A549 (cell line): ENCODE data around the gene MLST8. TPM values are rescaled to one million over a fixed set of nuclear protein-coding genes. Genes with fewer than 3 reads are reported as not detected.

Source experiments
- ATAC-seq, 2 experiments: fragments of 200-7000 bp in 1 of 2; fragments of >200 bp in 1 of 2; cut with Nextera tagmentation in 1 of 2; cut with Tn5 transposase in 1 of 2; 3 replicates each; pipeline versions ENCODE4 v1.8.0 to v1.9.1; 2018 to 2020; ENCODE audit warnings: mild to moderate bottlenecking in 1 of 2, moderate library complexity in 1 of 2
- CTCF ChIA-PET: fragments of 300-600 bp; sonication (Branson Sonifier 250); formaldehyde crosslinking; extraction: SDS; loops from one replicate; lab custom pipeline; 2021; ENCODE audit warnings: antibody characterized with exemption, inconsistent platforms; lab: Yijun Ruan, JAX
- POLR2A ChIA-PET: fragments of 350-600 bp; formaldehyde crosslinking; extraction: SDS; loops from one replicate; lab custom pipeline; 2021; ENCODE audit warnings: antibody characterized with exemption, inconsistent platforms; lab: Yijun Ruan, JAX
- DNase-seq, 2 experiments: peaks; one replicate each; pipeline versions ENCODE4 v3.0.0 to v3.0.0-alpha.2; 2011 to 2016; ENCODE audit warnings: low read depth in 1 of 2, low spot score in 1 of 2
- FAIRE-seq: peaks from 2 replicates; lab custom pipeline; 2011; peaks lifted over from hg19 to GRCh38; lab: Jason Lieb, UNC
- H3K27ac ChIP-seq, 2 experiments: fragments of >200 bp; sonication (Bioruptor Twin); formaldehyde crosslinking; 3 replicates each; pipeline ENCODE4 v1.5.1; 2016 to 2017
- H3K4me1 ChIP-seq: fragments of >200 bp; sonication (Bioruptor Twin); formaldehyde crosslinking; 3 replicates; pipeline ENCODE4 v1.6.1; 2016
- H3K4me2 ChIP-seq: fragments of >200 bp; sonication (Bioruptor Twin); formaldehyde crosslinking; 3 replicates; pipeline ENCODE4 v1.6.1; 2016
- H3K4me3 ChIP-seq: fragments of >200 bp; sonication (Bioruptor Twin); formaldehyde crosslinking; 3 replicates; pipeline ENCODE4 v1.5.1; 2016
- H3K9me3 ChIP-seq: fragments of >200 bp; sonication (Bioruptor Twin); formaldehyde crosslinking; 3 replicates; pipeline ENCODE4 v1.6.1; 2016
- CBX8 ChIP-seq: fragments of 200-600 bp; sonication (generic); IDR thresholded peaks from 2 replicates; pipeline ENCODE4 v1.6.1; 2016
- CHD4 ChIP-seq: fragments of 200-600 bp; sonication (generic); IDR thresholded peaks from 2 replicates; pipeline ENCODE4 v1.6.1; 2016; ENCODE audit warnings: antibody characterized with exemption, mild to moderate bottlenecking, borderline replicate concordance
- EHF ChIP-seq: fragments of 250-450 bp; sonication (Bioruptor Pico); IDR thresholded peaks from 2 replicates; pipeline ENCODE4 v1.5.0; 2020; ENCODE audit warnings: mild to moderate bottlenecking
- FOSL2 ChIP-seq, 2 experiments: fragments of 450-650 bp in 1 of 2; fragments of >200 bp in 1 of 2; sonication (Bioruptor Twin) in 1 of 2; formaldehyde crosslinking; IDR thresholded peaks; 2 replicates each; pipeline versions ENCODE4 v1.5.0 to v1.6.1; 2016 to 2020; ENCODE audit warnings: mild to moderate bottlenecking in 1 of 2, moderate library complexity in 1 of 2
- FOXS1 ChIP-seq: fragments of 250-450 bp; sonication (Bioruptor Pico); IDR thresholded peaks from 2 replicates; pipeline ENCODE4 v1.5.0; 2020; ENCODE audit warnings: mild to moderate bottlenecking, moderate library complexity
- GATA3 ChIP-seq: IDR thresholded peaks from 2 replicates; pipeline ENCODE4 v1.6.1; 2012; ENCODE audit warnings: borderline replicate concordance
- HDAC2 ChIP-seq: fragments of 200-600 bp; sonication (generic); IDR thresholded peaks from 2 replicates; pipeline ENCODE4 v1.6.1; 2016
- JUNB ChIP-seq: fragments of >200 bp; sonication (Bioruptor Twin); formaldehyde crosslinking; IDR thresholded peaks from 2 replicates; pipeline ENCODE4 v1.6.1; 2016
- KDM5A ChIP-seq: fragments of 200-600 bp; sonication (generic); IDR thresholded peaks from 2 replicates; pipeline ENCODE4 v1.6.1; 2016; ENCODE audit warnings: antibody characterized with exemption, mild to moderate bottlenecking
- MAZ ChIP-seq: fragments of 150-350 bp; IDR thresholded peaks from 2 replicates; pipeline ENCODE4 v1.6.1; 2014; ENCODE audit warnings: antibody characterized with exemption, low read depth, low read length, borderline replicate concordance
- PHF8 ChIP-seq: fragments of 200-600 bp; sonication (generic); IDR thresholded peaks from 2 replicates; pipeline ENCODE4 v1.6.1; 2016; ENCODE audit warnings: low read depth, mild to moderate bottlenecking, antibody characterized with exemption, moderate library complexity, borderline replicate concordance
- RAD21 ChIP-seq, 2 experiments: fragments of >200 bp in 1 of 2; sonication (Bioruptor Twin) in 1 of 2; formaldehyde crosslinking in 1 of 2; IDR thresholded peaks in 1 of 2; conservative IDR thresholded peaks in 1 of 2; 2 replicates in 1 of 2; 3 replicates in 1 of 2; pipeline ENCODE4 v1.6.1; 2012 to 2018; ENCODE audit warnings: inconsistent platforms in 1 of 2
- RARB ChIP-seq: fragments of 250-450 bp; sonication (Bioruptor Pico); IDR thresholded peaks from 2 replicates; pipeline ENCODE4 v1.8.0; 2021; ENCODE audit warnings: mild to moderate bottlenecking, moderate library complexity
- RNF2 ChIP-seq: fragments of 200-600 bp; sonication (generic); IDR thresholded peaks from 2 replicates; pipeline ENCODE4 v1.6.1; 2016; ENCODE audit warnings: low read depth, mild to moderate bottlenecking, antibody characterized with exemption, moderate library complexity, borderline replicate concordance
- SMC3 ChIP-seq: fragments of >200 bp; sonication (Bioruptor Twin); formaldehyde crosslinking; IDR thresholded peaks from 3 replicates; pipeline ENCODE4 v1.6.1; 2018; ENCODE audit warnings: inconsistent platforms
- ZC3H11A ChIP-seq: fragments of 450-650 bp; IDR thresholded peaks from 2 replicates; pipeline ENCODE4 v1.6.1; 2014; ENCODE audit warnings: antibody characterized with exemption, mild to moderate bottlenecking
- ZSCAN20 ChIP-seq: fragments of 250-450 bp; sonication (Bioruptor Pico); IDR thresholded peaks from 2 replicates; pipeline ENCODE4 v1.8.0; 2022; ENCODE audit warnings: mild to moderate bottlenecking, moderate library complexity
- WGBS: methylation state at CpG from one replicate; pipeline ENCODE4 v1.1.6; 2017; ENCODE audit errors: missing lambda C conversion rate; 5-methylcytosine and 5-hydroxymethylcytosine counted together
- polyA plus RNA-seq, 4 experiments: library from polyadenylated mRNA; depleted of rRNA in 3 of 4; stranded (reverse); fragments of >200 nt; fragmentation: RNase III in 1 of 4; extraction: RNeasy Plus Mini Kit Qiagen cat#74134 plus additional on column Dnase treatment in 1 of 4; gene quantifications; 2 replicates in 3 of 4; 3 replicates in 1 of 4; pipeline ENCODE4 v1.2.3, GENCODE V29; 2011 to 2017
- TF ChIP-seq, protein P1 (sequence below): IDR thresholded peaks from 2 replicates; pipeline ENCODE4 v1.6.1; 2012; ENCODE audit warnings: low read depth, borderline replicate concordance
- TF ChIP-seq, protein P2 (sequence below): fragments of 250-450 bp; sonication (Bioruptor Pico); IDR thresholded peaks from 2 replicates; pipeline ENCODE4 v1.5.0; 2021; ENCODE audit warnings: mild to moderate bottlenecking, moderate library complexity, borderline replicate concordance
- TF ChIP-seq, protein P3 (sequence below): fragments of >200 bp; sonication (Bioruptor Twin); formaldehyde crosslinking; IDR thresholded peaks from 3 replicates; pipeline ENCODE4 v1.6.1; 2016
- TF ChIP-seq, protein P4 (sequence below): fragments of 200-600 bp; sonication (generic); IDR thresholded peaks from 2 replicates; pipeline ENCODE4 v1.6.1; 2016; ENCODE audit warnings: antibody characterized with exemption, mild to moderate bottlenecking, moderate library complexity
- TF ChIP-seq, protein P5 (sequence below): fragments of >200 bp; sonication (Bioruptor Twin); formaldehyde crosslinking; IDR thresholded peaks from 2 replicates; pipeline ENCODE4 v1.6.1; 2016

MLST8 gene
- polyA plus RNA-seq, 2 of the 4 experiments (the other 2 are of a cell fraction): 46.8 to 53.9 TPM

DNA sequence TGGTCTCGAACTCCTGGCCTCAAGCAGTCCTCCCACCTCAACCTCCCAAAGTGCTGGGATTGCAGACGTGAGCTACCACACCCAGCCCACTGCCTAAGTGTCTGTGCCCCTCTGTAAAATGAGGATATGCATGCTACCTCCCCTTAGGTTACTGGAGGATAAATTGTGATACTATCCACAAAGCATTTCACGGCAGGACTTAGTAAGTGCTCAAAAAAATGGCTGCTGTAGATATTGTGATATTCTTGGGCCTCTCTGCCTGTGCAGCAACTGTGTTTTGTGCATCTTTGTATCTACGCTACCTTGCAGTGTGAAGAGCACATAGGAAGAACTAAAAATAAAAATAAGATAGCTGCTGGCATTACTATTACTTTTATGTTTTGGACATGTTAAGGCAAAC is 7.0 kb upstream of the MLST8 start:
- Histone ChIP-seq H3K4me3 (no peak overlapping the region), H3K9me3 (no peaks in the 10 kb centered on the region), H3K4me2 (no peak overlapping the region), H3K27ac (0 out of 6 replicates have a peak overlapping the region, but pooled peaks of 1 of the 2 experiments have one; percentile 6), H3K4me1 (peaks cover 18% of the 10 kb centered on the region)
- ChIA-PET POLR2A (interaction anchor here (1.0 to 1.5 kb wide), 2 partner anchors 43 to 53 kb away, joined by 3 read pairs; partner anchors contain the start of genes ECI1 and TRAF7), CTCF (interaction anchor here (5.0 kb wide), 1 partner anchor 53 kb away, joined by 33 read pairs; the partner anchor contains the start of gene ECI1)
- WGBS: 72% methylated on average over 4 of the region's 4 CpGs
- FAIRE-seq: no peak
- ATAC-seq: no peak
- no peak for TF ChIP-seq MAZ
- no peak for TF ChIP-seq KDM5A
- TF ChIP-seq RARB: no peak
- no peak for TF ChIP-seq SMC3
- TF ChIP-seq JUNB: no peak
- no peak for TF ChIP-seq ZC3H11A
- TF ChIP-seq, protein P1, sequence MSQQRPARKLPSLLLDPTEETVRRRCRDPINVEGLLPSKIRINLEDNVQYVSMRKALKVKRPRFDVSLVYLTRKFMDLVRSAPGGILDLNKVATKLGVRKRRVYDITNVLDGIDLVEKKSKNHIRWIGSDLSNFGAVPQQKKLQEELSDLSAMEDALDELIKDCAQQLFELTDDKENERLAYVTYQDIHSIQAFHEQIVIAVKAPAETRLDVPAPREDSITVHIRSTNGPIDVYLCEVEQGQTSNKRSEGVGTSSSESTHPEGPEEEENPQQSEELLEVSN: no peak
- TF ChIP-seq, protein P2, sequence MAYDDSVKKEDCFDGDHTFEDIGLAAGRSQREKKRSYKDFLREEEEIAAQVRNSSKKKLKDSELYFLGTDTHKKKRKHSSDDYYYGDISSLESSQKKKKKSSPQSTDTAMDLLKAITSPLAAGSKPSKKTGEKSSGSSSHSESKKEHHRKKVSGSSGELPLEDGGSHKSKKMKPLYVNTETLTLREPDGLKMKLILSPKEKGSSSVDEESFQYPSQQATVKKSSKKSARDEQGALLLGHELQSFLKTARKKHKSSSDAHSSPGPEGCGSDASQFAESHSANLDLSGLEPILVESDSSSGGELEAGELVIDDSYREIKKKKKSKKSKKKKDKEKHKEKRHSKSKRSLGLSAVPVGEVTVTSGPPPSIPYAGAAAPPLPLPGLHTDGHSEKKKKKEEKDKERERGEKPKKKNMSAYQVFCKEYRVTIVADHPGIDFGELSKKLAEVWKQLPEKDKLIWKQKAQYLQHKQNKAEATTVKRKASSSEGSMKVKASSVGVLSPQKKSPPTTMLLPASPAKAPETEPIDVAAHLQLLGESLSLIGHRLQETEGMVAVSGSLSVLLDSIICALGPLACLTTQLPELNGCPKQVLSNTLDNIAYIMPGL (CRISPR knock-in tag): no peak
- TF ChIP-seq, protein P3, sequence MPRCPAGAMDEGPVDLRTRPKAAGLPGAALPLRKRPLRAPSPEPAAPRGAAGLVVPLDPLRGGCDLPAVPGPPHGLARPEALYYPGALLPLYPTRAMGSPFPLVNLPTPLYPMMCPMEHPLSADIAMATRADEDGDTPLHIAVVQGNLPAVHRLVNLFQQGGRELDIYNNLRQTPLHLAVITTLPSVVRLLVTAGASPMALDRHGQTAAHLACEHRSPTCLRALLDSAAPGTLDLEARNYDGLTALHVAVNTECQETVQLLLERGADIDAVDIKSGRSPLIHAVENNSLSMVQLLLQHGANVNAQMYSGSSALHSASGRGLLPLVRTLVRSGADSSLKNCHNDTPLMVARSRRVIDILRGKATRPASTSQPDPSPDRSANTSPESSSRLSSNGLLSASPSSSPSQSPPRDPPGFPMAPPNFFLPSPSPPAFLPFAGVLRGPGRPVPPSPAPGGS: no peak
- TF ChIP-seq EHF: no peak
- TF ChIP-seq, protein P4, sequence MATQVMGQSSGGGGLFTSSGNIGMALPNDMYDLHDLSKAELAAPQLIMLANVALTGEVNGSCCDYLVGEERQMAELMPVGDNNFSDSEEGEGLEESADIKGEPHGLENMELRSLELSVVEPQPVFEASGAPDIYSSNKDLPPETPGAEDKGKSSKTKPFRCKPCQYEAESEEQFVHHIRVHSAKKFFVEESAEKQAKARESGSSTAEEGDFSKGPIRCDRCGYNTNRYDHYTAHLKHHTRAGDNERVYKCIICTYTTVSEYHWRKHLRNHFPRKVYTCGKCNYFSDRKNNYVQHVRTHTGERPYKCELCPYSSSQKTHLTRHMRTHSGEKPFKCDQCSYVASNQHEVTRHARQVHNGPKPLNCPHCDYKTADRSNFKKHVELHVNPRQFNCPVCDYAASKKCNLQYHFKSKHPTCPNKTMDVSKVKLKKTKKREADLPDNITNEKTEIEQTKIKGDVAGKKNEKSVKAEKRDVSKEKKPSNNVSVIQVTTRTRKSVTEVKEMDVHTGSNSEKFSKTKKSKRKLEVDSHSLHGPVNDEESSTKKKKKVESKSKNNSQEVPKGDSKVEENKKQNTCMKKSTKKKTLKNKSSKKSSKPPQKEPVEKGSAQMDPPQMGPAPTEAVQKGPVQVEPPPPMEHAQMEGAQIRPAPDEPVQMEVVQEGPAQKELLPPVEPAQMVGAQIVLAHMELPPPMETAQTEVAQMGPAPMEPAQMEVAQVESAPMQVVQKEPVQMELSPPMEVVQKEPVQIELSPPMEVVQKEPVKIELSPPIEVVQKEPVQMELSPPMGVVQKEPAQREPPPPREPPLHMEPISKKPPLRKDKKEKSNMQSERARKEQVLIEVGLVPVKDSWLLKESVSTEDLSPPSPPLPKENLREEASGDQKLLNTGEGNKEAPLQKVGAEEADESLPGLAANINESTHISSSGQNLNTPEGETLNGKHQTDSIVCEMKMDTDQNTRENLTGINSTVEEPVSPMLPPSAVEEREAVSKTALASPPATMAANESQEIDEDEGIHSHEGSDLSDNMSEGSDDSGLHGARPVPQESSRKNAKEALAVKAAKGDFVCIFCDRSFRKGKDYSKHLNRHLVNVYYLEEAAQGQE: no peak
- no peak for TF ChIP-seq FOSL2 (IDR thresholded peaks at IDR 0.05)
- TF ChIP-seq FOSL2 (CRISPR knock-in tag; IDR thresholded peaks at IDR 0.05): no peak
- TF ChIP-seq CHD4: no peak
- TF ChIP-seq, protein P5, sequence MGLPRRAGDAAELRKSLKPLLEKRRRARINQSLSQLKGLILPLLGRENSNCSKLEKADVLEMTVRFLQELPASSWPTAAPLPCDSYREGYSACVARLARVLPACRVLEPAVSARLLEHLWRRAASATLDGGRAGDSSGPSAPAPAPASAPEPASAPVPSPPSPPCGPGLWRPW: no peak
- no peak for TF ChIP-seq FOXS1 (CRISPR knock-in tag)
- TF ChIP-seq RAD21 (conservative IDR thresholded peaks at IDR 0.05 in 1 of 2, IDR thresholded peaks at IDR 0.05 in 1 of 2): no peak
- no peak for DNase-seq

DNA sequence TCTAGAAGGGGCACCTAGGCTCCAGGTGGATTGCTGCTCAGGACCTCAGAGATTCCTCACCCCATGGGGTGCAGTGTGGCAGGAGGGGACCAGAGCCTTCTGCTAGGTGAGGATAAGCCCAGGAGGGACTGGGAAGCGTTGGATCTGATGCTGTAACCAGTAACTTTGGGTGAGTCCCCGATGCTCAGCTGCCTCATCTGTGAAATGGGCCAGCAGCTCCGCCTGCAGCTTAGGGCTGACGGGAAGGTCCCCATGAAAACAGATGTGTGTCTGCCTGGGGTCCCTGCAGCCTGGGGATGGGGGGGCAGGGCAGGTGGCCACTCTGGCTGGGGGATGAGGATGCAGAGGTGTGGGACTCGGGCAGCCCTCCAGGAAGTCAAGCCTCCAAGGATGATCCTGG is 6.2 kb upstream of the MLST8 start:
- POLR2A ChIA-PET: interaction anchor here (1.0 to 1.8 kb wide), 2 partner anchors 44 to 52 kb away, joined by 3 to 4 read pairs; partner anchors contain the start of genes ECI1 and TRAF7
- H3K4me3 ChIP-seq: no peak overlapping the region
- no peak overlapping the region for H3K27ac ChIP-seq
- WGBS: 86% methylated on average over 1 of the region's 5 CpGs
- H3K4me1 ChIP-seq: peaks cover 17% of the 10 kb centered on the region
- FAIRE-seq: no peak
- no peak for ATAC-seq
- CTCF ChIA-PET: interaction anchor here (1.1 to 1.2 kb wide), 3 partner anchors 10 to 262 kb away, joined by 3 read pairs; no protein-coding TSS in a partner anchor
- TF ChIP-seq PHF8: no peak
- no peak for TF ChIP-seq EHF
- TF ChIP-seq RNF2: no peak
- TF ChIP-seq JUNB: no peak
- no peak for TF ChIP-seq MAZ
- TF ChIP-seq SMC3: no peak
- TF ChIP-seq GATA3: no peak
- no peak for TF ChIP-seq CBX8
- TF ChIP-seq, protein P3: no peak
- TF ChIP-seq ZSCAN20 (CRISPR knock-in tag): no peak
- TF ChIP-seq HDAC2: no peak
- H3K9me3 ChIP-seq: no peaks in the 10 kb centered on the region
- DNase-seq: no peak
- H3K4me2 ChIP-seq: no peak overlapping the region
